ENCODE measurements around the gene PAIP2. TPM values are rescaled to one million over a fixed set of nuclear protein-coding genes. Genes with fewer than 3 reads are reported as not detected.

Gene PAIP2
- total RNA-seq (2021; ENCODE audit: unreplicated experiment) (79.4 TPM), Bru-seq, nascent RNA (percentile 92 among the genes with signal in this experiment), BruChase-seq, experiment 1, labeled RNA remaining after a 2-hour chase (percentile 84 among the genes with signal in this experiment), BruChase-seq, experiment 2, labeled RNA remaining after a 6-hour chase (percentile 92 among the genes with signal in this experiment)
- 229 TPM for polyA plus RNA-seq (2012; ENCODE audit: insufficient read length)
- long read RNA-seq, transcript PAIP2-201 (4 exons, 1,459 nt): major isoform, 183 of 233 reads
- long read RNA-seq, partial matches to known transcripts: 3 of 233 reads
- long read RNA-seq, other reads (novel, unspliced or antisense): 42 of 233 reads

DNA sequence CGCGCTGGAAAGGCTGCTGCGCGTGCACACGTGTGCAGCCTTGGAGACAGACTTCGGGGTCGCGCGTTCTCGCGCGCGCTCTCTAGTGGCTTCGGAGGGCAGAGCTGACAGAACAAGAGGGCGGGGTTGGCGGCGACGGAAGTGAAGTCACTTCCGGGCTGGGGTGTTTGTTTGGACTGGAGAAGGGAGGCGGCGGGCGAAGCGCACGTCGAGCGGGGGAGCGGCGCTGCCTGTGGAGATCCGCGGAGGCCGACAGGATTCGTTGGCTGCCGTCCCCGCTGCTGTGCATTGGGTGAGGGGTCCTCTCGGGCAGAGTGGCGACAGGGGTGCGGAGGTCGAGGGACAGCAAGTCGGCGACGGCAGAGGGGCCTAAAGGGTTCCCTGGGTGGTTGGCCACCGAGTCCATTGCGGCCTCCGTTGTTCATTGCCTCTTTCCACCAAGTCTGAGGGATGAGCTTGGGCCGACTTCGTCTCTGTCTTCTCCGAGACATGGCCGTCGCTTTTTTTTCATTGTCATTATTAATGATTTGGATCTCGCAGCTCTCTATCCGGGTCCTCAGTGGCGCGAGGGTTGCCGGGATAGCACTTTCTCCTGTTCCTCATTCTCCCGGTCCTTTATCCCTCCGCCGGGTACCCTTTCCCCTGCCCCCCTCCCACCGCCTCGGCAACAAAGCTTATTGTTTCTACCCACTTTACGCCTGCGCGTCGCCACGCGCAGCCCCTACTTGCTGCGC lies at the start of gene PAIP2:
Gene PAIP2 (plus strand): TSS at position 166 of the 734 bp plus-strand sequence. CDS start 21,931 bp downstream, outside the sequence.
- peaks cover 3% of the 10 kb centered on the region; the same call in 1 of the 2 replicates for H3K36me3 ChIP-seq (ENCODE audit: control insufficient read depth, insufficient read depth, low read length)
- POLR2A ChIA-PET: interaction anchor here (0.5 to 1.3 kb wide), 15 partner anchors 9 to 880 kb away, joined by 3 to 11 read pairs (median 5); partner anchors contain the start of genes MATR3 and SIL1
- intact Hi-C loops (cut with micrococcal nuclease; ENCODE audit: unreplicated experiment) (no loop called here), in situ Hi-C loops (cut with HindIII; ENCODE audit: low pct_unique_long_range_greater_than_20kb, low sequenced_read_pairs) (no loop called here)
- CTCF ChIA-PET: interaction anchor here (0.6 kb wide), 1 partner anchor 755 kb away, joined by 3 read pairs; no protein-coding TSS in a partner anchor
- TF ChIP-seq, protein P1, sequence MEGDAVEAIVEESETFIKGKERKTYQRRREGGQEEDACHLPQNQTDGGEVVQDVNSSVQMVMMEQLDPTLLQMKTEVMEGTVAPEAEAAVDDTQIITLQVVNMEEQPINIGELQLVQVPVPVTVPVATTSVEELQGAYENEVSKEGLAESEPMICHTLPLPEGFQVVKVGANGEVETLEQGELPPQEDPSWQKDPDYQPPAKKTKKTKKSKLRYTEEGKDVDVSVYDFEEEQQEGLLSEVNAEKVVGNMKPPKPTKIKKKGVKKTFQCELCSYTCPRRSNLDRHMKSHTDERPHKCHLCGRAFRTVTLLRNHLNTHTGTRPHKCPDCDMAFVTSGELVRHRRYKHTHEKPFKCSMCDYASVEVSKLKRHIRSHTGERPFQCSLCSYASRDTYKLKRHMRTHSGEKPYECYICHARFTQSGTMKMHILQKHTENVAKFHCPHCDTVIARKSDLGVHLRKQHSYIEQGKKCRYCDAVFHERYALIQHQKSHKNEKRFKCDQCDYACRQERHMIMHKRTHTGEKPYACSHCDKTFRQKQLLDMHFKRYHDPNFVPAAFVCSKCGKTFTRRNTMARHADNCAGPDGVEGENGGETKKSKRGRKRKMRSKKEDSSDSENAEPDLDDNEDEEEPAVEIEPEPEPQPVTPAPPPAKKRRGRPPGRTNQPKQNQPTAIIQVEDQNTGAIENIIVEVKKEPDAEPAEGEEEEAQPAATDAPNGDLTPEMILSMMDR (IDR thresholded peaks at IDR 0.05): peak; percentile 92
- TF ChIP-seq POLR2AphosphoS5 (IDR thresholded peaks at IDR 0.05; ENCODE audit: low read depth, low read length): peak; percentile 80
- TF ChIP-seq TCF7L2 (IDR thresholded peaks at IDR 0.05; ENCODE audit: low read depth, low read length): peak; percentile 34; the same call in 1 of the 2 replicates
- peak; percentile 83; the same call in 1 of the 2 replicates for TF ChIP-seq SIN3A (IDR thresholded peaks at IDR 0.05; ENCODE audit: borderline replicate concordance, insufficient read depth, low read depth, low read length)
- TF ChIP-seq, protein P2, sequence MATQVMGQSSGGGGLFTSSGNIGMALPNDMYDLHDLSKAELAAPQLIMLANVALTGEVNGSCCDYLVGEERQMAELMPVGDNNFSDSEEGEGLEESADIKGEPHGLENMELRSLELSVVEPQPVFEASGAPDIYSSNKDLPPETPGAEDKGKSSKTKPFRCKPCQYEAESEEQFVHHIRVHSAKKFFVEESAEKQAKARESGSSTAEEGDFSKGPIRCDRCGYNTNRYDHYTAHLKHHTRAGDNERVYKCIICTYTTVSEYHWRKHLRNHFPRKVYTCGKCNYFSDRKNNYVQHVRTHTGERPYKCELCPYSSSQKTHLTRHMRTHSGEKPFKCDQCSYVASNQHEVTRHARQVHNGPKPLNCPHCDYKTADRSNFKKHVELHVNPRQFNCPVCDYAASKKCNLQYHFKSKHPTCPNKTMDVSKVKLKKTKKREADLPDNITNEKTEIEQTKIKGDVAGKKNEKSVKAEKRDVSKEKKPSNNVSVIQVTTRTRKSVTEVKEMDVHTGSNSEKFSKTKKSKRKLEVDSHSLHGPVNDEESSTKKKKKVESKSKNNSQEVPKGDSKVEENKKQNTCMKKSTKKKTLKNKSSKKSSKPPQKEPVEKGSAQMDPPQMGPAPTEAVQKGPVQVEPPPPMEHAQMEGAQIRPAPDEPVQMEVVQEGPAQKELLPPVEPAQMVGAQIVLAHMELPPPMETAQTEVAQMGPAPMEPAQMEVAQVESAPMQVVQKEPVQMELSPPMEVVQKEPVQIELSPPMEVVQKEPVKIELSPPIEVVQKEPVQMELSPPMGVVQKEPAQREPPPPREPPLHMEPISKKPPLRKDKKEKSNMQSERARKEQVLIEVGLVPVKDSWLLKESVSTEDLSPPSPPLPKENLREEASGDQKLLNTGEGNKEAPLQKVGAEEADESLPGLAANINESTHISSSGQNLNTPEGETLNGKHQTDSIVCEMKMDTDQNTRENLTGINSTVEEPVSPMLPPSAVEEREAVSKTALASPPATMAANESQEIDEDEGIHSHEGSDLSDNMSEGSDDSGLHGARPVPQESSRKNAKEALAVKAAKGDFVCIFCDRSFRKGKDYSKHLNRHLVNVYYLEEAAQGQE (IDR thresholded peaks at IDR 0.05; ENCODE audit: insufficient read depth in 1 of 2, low read depth in 2 of 2, low read length in 1 of 2): no peak
- H3K9me3 ChIP-seq (ENCODE audit: control insufficient read depth, insufficient read depth, low read depth, low read length): no peaks in the 10 kb centered on the region
- peak; percentile 85 for DNase-seq (ENCODE audit: low read depth, low spot score)
- no peaks in the 10 kb centered on the region for H3K27me3 ChIP-seq (ENCODE audit: control insufficient read depth, insufficient read depth, low read length)
- peak; percentile 93 for ATAC-seq
- H3K4me1 ChIP-seq (ENCODE audit: control insufficient read depth, insufficient read depth, low read length): peaks cover 12% of the 10 kb centered on the region
- H3K27ac ChIP-seq (ENCODE audit: low read length): peak within 1 kb of the TSS; percentile 98
- no TSS peak for BruUV-seq (replicated peaks)
- H3K4me3 ChIP-seq (ENCODE audit: low read depth in 2 of 2, low read length in 2 of 2): peak within 1 kb of the TSS; percentile 82 to 98

- BruUV-seq (replicated peaks): no TSS peak
- Histone ChIP-seq H3K27ac (ENCODE audit: low read length) (peak overlapping the region; percentile 94), H3K4me3 (ENCODE audit: low read depth in 2 of 2, low read length in 2 of 2) (peak overlapping the region; percentile 78 to 90), H3K9me3 (ENCODE audit: control insufficient read depth, insufficient read depth, low read depth, low read length) (no peaks in the 10 kb centered on the region), H3K36me3 (ENCODE audit: control insufficient read depth, insufficient read depth, low read length) (peaks cover 6% of the 10 kb centered on the region), H3K4me1 (ENCODE audit: control insufficient read depth, insufficient read depth, low read length) (peaks cover 25% of the 10 kb centered on the region), H3K27me3 (ENCODE audit: control insufficient read depth, insufficient read depth, low read length) (no peaks in the 10 kb centered on the region)
- intact Hi-C loops (cut with micrococcal nuclease; ENCODE audit: unreplicated experiment): no loop called here
- ChIA-PET CTCF (interaction anchor here (0.6 to 0.7 kb wide), 4 partner anchors 105 to 838 kb away, joined by 4 to 10 read pairs (median 6); no protein-coding TSS in a partner anchor), POLR2A (interaction anchor here (0.6 to 1.6 kb wide), 11 partner anchors 11 to 717 kb away, joined by 3 to 7 read pairs (median 5); partner anchors contain the start of gene PAIP2)
- TF ChIP-seq, protein P2 (IDR thresholded peaks at IDR 0.05; ENCODE audit: insufficient read depth in 1 of 2, low read depth in 2 of 2, low read length in 1 of 2): no peak
- no peak for TF ChIP-seq POLR2AphosphoS5 (IDR thresholded peaks at IDR 0.05; ENCODE audit: low read depth, low read length)
- in situ Hi-C loops (cut with HindIII; ENCODE audit: low pct_unique_long_range_greater_than_20kb, low sequenced_read_pairs): no loop called here
- ATAC-seq (no peak), DNase-seq (ENCODE audit: low read depth, low spot score) (no peak)
Measured at GRCh38 chr5:139293202-139293506, 48.5 kb upstream of the PAIP2 start.

All from Panc1 (cell line).